ENCODE measurements around the gene ENTPD7. TPM values are rescaled to one million over a fixed set of nuclear protein-coding genes. Genes with fewer than 3 reads are reported as not detected.

The ENTPD7 gene
- total and polyA plus RNA-seq, 10 of the 15 experiments (the other 5 are each of a cell fraction or from before 2014, with no cell fraction given) = 0.73 to 6.7 (median 5.2) TPM

DNA sequence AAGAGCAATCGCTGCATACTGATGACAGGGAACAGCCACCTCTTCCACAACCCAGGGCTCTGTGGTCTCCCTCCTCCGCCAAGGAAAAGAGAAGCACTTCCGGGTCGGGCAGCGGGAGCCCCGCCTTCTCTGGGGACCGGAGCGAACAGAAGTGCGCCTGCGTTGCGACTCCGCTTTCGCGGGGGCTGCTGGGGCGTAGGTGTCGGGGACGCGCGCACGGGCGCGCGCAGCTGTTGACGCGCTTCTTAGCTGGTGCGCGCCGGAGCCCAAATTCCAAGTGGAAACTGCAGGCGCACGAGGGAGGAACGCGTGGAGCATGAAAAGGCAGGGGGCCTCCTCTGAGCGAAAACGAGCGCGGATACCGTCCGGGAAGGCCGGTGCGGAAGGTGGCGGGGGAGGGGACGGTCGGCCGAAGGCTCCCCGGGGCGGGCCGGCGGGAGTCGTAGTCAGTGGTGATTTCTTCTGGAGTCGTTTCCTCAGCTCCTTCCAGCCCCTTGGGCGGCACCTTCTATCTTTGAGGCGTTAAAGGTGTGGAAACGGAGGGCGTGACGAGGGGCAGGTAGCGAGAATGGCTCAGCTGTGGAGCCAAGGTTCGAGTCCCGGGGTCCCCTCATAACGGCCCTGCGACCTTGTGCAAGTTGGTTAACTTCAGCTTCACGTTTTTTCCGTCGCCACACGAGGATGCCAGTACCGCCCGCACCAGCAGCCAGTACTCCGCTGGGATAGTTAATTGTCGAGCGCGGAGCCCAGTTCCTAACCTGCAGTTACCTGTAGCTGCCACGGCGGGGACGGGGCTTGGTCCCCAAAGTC is 72.9 kb downstream of the ENTPD7 start, which contains the start of the genes COX15 and CUTC (continued):
- TF ChIP-seq, protein P1, sequence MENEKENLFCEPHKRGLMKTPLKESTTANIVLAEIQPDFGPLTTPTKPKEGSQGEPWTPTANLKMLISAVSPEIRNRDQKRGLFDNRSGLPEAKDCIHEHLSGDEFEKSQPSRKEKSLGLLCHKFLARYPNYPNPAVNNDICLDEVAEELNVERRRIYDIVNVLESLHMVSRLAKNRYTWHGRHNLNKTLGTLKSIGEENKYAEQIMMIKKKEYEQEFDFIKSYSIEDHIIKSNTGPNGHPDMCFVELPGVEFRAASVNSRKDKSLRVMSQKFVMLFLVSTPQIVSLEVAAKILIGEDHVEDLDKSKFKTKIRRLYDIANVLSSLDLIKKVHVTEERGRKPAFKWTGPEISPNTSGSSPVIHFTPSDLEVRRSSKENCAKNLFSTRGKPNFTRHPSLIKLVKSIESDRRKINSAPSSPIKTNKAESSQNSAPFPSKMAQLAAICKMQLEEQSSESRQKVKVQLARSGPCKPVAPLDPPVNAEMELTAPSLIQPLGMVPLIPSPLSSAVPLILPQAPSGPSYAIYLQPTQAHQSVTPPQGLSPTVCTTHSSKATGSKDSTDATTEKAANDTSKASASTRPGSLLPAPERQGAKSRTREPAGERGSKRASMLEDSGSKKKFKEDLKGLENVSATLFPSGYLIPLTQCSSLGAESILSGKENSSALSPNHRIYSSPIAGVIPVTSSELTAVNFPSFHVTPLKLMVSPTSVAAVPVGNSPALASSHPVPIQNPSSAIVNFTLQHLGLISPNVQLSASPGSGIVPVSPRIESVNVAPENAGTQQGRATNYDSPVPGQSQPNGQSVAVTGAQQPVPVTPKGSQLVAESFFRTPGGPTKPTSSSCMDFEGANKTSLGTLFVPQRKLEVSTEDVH (IDR thresholded peaks at IDR 0.05; ENCODE audit: low read depth, partially characterized antibody) = peak; percentile 54
- no peak for TF ChIP-seq NFYA (IDR thresholded peaks at IDR 0.05; ENCODE audit: borderline replicate concordance, low read depth, low read length)
- peak; percentile 97 for TF ChIP-seq NR2C1 (IDR thresholded peaks at IDR 0.05)
- TF ChIP-seq PML (IDR thresholded peaks at IDR 0.05; ENCODE audit: low read length) = peak; percentile 90
- TF ChIP-seq LARP7 (IDR thresholded peaks at IDR 0.05) = 0 out of 2 replicates have a peak, but pooled peaks have one; percentile 53
- TF ChIP-seq, protein P2, sequence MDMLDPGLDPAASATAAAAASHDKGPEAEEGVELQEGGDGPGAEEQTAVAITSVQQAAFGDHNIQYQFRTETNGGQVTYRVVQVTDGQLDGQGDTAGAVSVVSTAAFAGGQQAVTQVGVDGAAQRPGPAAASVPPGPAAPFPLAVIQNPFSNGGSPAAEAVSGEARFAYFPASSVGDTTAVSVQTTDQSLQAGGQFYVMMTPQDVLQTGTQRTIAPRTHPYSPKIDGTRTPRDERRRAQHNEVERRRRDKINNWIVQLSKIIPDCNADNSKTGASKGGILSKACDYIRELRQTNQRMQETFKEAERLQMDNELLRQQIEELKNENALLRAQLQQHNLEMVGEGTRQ (IDR thresholded peaks at IDR 0.05; ENCODE audit: borderline replicate concordance, low read depth, low read length) = no peak
- 0 out of 2 replicates have a peak, but pooled peaks have one; percentile 21 for TF ChIP-seq CHD2 (IDR thresholded peaks at IDR 0.05; ENCODE audit: borderline replicate concordance, low read depth, low read length)
- TF ChIP-seq, protein P3, sequence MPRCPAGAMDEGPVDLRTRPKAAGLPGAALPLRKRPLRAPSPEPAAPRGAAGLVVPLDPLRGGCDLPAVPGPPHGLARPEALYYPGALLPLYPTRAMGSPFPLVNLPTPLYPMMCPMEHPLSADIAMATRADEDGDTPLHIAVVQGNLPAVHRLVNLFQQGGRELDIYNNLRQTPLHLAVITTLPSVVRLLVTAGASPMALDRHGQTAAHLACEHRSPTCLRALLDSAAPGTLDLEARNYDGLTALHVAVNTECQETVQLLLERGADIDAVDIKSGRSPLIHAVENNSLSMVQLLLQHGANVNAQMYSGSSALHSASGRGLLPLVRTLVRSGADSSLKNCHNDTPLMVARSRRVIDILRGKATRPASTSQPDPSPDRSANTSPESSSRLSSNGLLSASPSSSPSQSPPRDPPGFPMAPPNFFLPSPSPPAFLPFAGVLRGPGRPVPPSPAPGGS (IDR thresholded peaks at IDR 0.05; ENCODE audit: borderline replicate concordance, insufficient read depth, low read depth, low read length, poor library complexity, severe bottlenecking) = no peak
- TF ChIP-seq HDGF (IDR thresholded peaks at IDR 0.05) = peak; percentile 40; the same call in 1 of the 2 replicates
- peak; percentile 9 for TF ChIP-seq SIX5 (IDR thresholded peaks at IDR 0.05; ENCODE audit: low read depth, low read length, severe bottlenecking)
- no peak for TF ChIP-seq EP300 (IDR thresholded peaks at IDR 0.05; ENCODE audit: borderline replicate concordance in 1 of 2, control insufficient read depth in 1 of 2, low read depth in 2 of 2, low read length in 2 of 2)
- TF ChIP-seq, protein P4, sequence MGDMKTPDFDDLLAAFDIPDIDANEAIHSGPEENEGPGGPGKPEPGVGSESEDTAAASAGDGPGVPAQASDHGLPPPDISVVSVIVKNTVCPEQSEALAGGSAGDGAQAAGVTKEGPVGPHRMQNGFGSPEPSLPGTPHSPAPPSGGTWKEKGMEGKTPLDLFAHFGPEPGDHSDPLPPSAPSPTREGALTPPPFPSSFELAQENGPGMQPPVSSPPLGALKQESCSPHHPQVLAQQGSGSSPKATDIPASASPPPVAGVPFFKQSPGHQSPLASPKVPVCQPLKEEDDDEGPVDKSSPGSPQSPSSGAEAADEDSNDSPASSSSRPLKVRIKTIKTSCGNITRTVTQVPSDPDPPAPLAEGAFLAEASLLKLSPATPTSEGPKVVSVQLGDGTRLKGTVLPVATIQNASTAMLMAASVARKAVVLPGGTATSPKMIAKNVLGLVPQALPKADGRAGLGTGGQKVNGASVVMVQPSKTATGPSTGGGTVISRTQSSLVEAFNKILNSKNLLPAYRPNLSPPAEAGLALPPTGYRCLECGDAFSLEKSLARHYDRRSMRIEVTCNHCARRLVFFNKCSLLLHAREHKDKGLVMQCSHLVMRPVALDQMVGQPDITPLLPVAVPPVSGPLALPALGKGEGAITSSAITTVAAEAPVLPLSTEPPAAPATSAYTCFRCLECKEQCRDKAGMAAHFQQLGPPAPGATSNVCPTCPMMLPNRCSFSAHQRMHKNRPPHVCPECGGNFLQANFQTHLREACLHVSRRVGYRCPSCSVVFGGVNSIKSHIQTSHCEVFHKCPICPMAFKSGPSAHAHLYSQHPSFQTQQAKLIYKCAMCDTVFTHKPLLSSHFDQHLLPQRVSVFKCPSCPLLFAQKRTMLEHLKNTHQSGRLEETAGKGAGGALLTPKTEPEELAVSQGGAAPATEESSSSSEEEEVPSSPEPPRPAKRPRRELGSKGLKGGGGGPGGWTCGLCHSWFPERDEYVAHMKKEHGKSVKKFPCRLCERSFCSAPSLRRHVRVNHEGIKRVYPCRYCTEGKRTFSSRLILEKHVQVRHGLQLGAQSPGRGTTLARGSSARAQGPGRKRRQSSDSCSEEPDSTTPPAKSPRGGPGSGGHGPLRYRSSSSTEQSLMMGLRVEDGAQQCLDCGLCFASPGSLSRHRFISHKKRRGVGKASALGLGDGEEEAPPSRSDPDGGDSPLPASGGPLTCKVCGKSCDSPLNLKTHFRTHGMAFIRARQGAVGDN (IDR thresholded peaks at IDR 0.05) = peak; percentile 70; the same call in 1 of the 2 replicates
- TF ChIP-seq YY1 (IDR thresholded peaks at IDR 0.05; ENCODE audit: low read depth, low read length) = 0 out of 2 replicates have a peak, but pooled peaks have one; percentile 18
- TF ChIP-seq MXI1 (IDR thresholded peaks at IDR 0.05; ENCODE audit: low read depth, low read length) = peak; percentile 30; the same call in 1 of the 2 replicates
- TF ChIP-seq TCF12 (IDR thresholded peaks at IDR 0.05; ENCODE audit: low read depth, low read length) = 0 out of 2 replicates have a peak, but pooled peaks have one; percentile 15
- no peak for TF ChIP-seq BACH1 (IDR thresholded peaks at IDR 0.05; ENCODE audit: borderline replicate concordance)
- TF ChIP-seq CBX5 (IDR thresholded peaks at IDR 0.05; ENCODE audit: low read depth) = no peak
- 0 out of 2 replicates have a peak, but pooled peaks have one; percentile 13 for TF ChIP-seq TCF3 (IDR thresholded peaks at IDR 0.05; ENCODE audit: borderline replicate concordance, insufficient read depth, low read depth, low read length)
- TF ChIP-seq ATF7 (IDR thresholded peaks at IDR 0.05; ENCODE audit: low read depth) = 0 out of 2 replicates have a peak, but pooled peaks have one; percentile 21
